ENCODE data around the gene STRIP1.

GRCh38 chr1:110017792-110018191 lies 16.6 kb upstream of the STRIP1 start:
- TF ChIP-seq CTCF (IDR thresholded peaks at IDR 0.05) (no peak), POLR2AphosphoS5 (IDR thresholded peaks at IDR 0.05; ENCODE audit: insufficient read depth in 1 of 2, low read depth in 1 of 2) (no peak)

All from vagina (tissue), 2 donors.